ENCODE measurements around the gene CPLX4. TPM values are rescaled to one million over a fixed set of nuclear protein-coding genes. Genes with fewer than 3 reads are reported as not detected.

The CPLX4 gene
- total and polyA plus RNA-seq, 2 donors from 2014 or later, result not detected

- peaks cover 68% of the 10 kb centered on the region for H3K27me3 ChIP-seq (ENCODE audit: control insufficient read depth, insufficient read depth, low read length)
- H3K27ac ChIP-seq (ENCODE audit: low read depth in 2 of 2, low read length in 2 of 2), result no peak overlapping the region
- H3K9me3 ChIP-seq (ENCODE audit: control insufficient read depth in 2 of 3, insufficient read depth in 1 of 3, low read length in 3 of 3), result no peaks in the 10 kb centered on the region
- H3K4me1 ChIP-seq (ENCODE audit: control insufficient read depth in 2 of 3, insufficient read depth in 2 of 3, low read depth in 1 of 3, low read length in 3 of 3), result no peaks in the 10 kb centered on the region
- H3K36me3 ChIP-seq (ENCODE audit: control insufficient read depth in 2 of 3, insufficient read depth in 3 of 3, low read length in 3 of 3), result no peaks in the 10 kb centered on the region
- H3K4me3 ChIP-seq (ENCODE audit: low read length in 3 of 3), result no peak overlapping the region
- no peak overlapping the region for H3K9ac ChIP-seq (ENCODE audit: low read length in 3 of 3)
- FAIRE-seq (no peak), DNase-seq (peak in 1 of 5 donors; percentile 45)
- no peak for TF ChIP-seq CTCF (IDR thresholded peaks at IDR 0.05; ENCODE audit: borderline replicate concordance, extremely low read depth, insufficient read depth)
- intact Hi-C loops (cut with DNase I), result no loop called here
Observed at GRCh38 chr18:59265246-59265973, 53.0 kb downstream of the CPLX4 start.

- intact Hi-C loops (cut with DNase I), result no loop called here
- Histone ChIP-seq H3K9ac (ENCODE audit: low read length in 3 of 3) (no peak overlapping the region), H3K36me3 (ENCODE audit: control insufficient read depth in 2 of 3, insufficient read depth in 3 of 3, low read length in 3 of 3) (no peaks in the 10 kb centered on the region), H3K27ac (ENCODE audit: low read depth in 2 of 2, low read length in 2 of 2) (no peak overlapping the region), H3K4me1 (ENCODE audit: control insufficient read depth in 2 of 3, insufficient read depth in 2 of 3, low read depth in 1 of 3, low read length in 3 of 3) (no peaks in the 10 kb centered on the region), H3K4me3 (ENCODE audit: low read length in 3 of 3) (no peak overlapping the region), H3K9me3 (ENCODE audit: control insufficient read depth in 2 of 3, insufficient read depth in 1 of 3, low read length in 3 of 3) (no peaks in the 10 kb centered on the region), H3K27me3 (ENCODE audit: control insufficient read depth, insufficient read depth, low read length) (peaks cover 61% of the 10 kb centered on the region)
- no peak for TF ChIP-seq CTCF (IDR thresholded peaks at IDR 0.05; ENCODE audit: borderline replicate concordance, extremely low read depth, insufficient read depth)
- no peak for DNase-seq
- FAIRE-seq, result no peak
Observed at GRCh38 chr18:59264651-59265245, 53.7 kb downstream of the CPLX4 start.

GRCh38 chr18:59264121-59264571 is 54.3 kb downstream of the CPLX4 start:
- no peak overlapping the region for H3K4me3 ChIP-seq (ENCODE audit: low read length in 3 of 3)
- H3K27ac ChIP-seq (ENCODE audit: low read depth in 2 of 2, low read length in 2 of 2), result no peak overlapping the region
- H3K4me1 ChIP-seq (ENCODE audit: control insufficient read depth in 2 of 3, insufficient read depth in 2 of 3, low read depth in 1 of 3, low read length in 3 of 3), result no peaks in the 10 kb centered on the region
- TF ChIP-seq CTCF (IDR thresholded peaks at IDR 0.05; ENCODE audit: borderline replicate concordance, extremely low read depth, insufficient read depth), result no peak
- H3K27me3 ChIP-seq (ENCODE audit: control insufficient read depth, insufficient read depth, low read length), result peaks cover 56% of the 10 kb centered on the region
- no peaks in the 10 kb centered on the region for H3K9me3 ChIP-seq (ENCODE audit: control insufficient read depth in 2 of 3, insufficient read depth in 1 of 3, low read length in 3 of 3)
- H3K36me3 ChIP-seq (ENCODE audit: control insufficient read depth in 2 of 3, insufficient read depth in 3 of 3, low read length in 3 of 3), result no peaks in the 10 kb centered on the region
- DNase-seq, result peak in 1 of 5 donors; percentile 36
- intact Hi-C loops (cut with DNase I), result no loop called here
- H3K9ac ChIP-seq (ENCODE audit: low read length in 3 of 3), result no peak overlapping the region
- no peak for FAIRE-seq

All from kidney (tissue), 14 donors.